A673 (cell line): ENCODE data around the gene SDHA.

Experiments
- EZH2 ChIP-seq: fragments of 200-600 bp; sonication (generic); IDR thresholded peaks from 2 replicates; pipeline ENCODE4 v1.6.1; 2017; ENCODE audit warnings: borderline replicate concordance, low read depth, mild to moderate bottlenecking, mixed read lengths, antibody characterized with exemption, low read length; ENCODE audit not compliant: poor library complexity, severe bottlenecking
- TF ChIP-seq, protein P1 (sequence below): fragments of 300-800, 200-600 bp; sonication (generic); conservative IDR thresholded peaks from 2 replicates; pipeline ENCODE4 v1.5.1; 2017; ENCODE audit warnings: low read depth, mild to moderate bottlenecking, antibody characterized with exemption, low read length, moderate library complexity, mixed read lengths

DNA sequence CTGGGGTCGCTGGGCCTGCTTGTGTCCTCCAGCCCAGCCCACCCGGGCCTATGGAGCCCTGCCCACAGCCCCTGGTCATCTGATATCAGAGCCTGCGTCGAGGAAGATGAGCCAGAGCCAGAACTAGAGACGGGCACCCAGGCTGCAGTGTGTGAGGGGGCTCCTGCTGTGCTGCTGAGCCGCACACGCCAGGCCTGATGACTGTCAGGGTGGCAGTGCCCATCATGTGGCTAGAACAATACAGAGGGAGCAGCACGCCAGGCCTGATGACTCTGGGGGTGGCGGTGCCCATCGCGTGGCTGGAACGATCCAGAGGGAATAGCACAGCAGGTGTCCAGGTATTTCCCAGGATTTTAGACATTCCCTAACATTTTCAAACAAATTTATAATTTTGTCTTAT is 36.0 kb upstream of the SDHA start:
- TF ChIP-seq, protein P1, sequence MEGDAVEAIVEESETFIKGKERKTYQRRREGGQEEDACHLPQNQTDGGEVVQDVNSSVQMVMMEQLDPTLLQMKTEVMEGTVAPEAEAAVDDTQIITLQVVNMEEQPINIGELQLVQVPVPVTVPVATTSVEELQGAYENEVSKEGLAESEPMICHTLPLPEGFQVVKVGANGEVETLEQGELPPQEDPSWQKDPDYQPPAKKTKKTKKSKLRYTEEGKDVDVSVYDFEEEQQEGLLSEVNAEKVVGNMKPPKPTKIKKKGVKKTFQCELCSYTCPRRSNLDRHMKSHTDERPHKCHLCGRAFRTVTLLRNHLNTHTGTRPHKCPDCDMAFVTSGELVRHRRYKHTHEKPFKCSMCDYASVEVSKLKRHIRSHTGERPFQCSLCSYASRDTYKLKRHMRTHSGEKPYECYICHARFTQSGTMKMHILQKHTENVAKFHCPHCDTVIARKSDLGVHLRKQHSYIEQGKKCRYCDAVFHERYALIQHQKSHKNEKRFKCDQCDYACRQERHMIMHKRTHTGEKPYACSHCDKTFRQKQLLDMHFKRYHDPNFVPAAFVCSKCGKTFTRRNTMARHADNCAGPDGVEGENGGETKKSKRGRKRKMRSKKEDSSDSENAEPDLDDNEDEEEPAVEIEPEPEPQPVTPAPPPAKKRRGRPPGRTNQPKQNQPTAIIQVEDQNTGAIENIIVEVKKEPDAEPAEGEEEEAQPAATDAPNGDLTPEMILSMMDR = no peak
- TF ChIP-seq EZH2 = no peak
